NCI-H1436 treated with DMSO at 0.1 percent for 48 hours (cell line): ENCODE measurements around the gene NBL1.

ENCODE experiments used
- DNase-seq: peaks from one replicate; lab custom pipeline; 2025; lab: John Stamatoyannopoulos, UW

NBL1 gene

GRCh38 chr1:19646377-19647319 lies 2.5 kb downstream of the NBL1 start:
- no peak for DNase-seq

- no peak for DNase-seq
Measured at GRCh38 chr1:19647643-19648042, 3.5 kb downstream of the NBL1 start.

GRCh38 chr1:19648239-19648638 lies 4.1 kb downstream of the NBL1 start:
- DNase-seq = no peak

- no peak for DNase-seq
Measured at GRCh38 chr1:19648689-19649088, 4.6 kb downstream of the NBL1 start.

GRCh38 chr1:19650416-19651140 lies 6.5 kb downstream of the NBL1 start:
- no peak for DNase-seq

GRCh38 chr1:19651141-19651737 lies 7.1 kb downstream of the NBL1 start:
- DNase-seq = no peak

- DNase-seq = no peak
Measured at GRCh38 chr1:19654386-19654785, 10.3 kb downstream of the NBL1 start.

- DNase-seq = no peak
Measured at GRCh38 chr1:19654886-19655717, 11.0 kb downstream of the NBL1 start.

GRCh38 chr1:19655718-19656080 lies 11.6 kb downstream of the NBL1 start:
- no peak for DNase-seq

GRCh38 chr1:19656134-19656779 lies 12.1 kb downstream of the NBL1 start:
- DNase-seq = no peak

GRCh38 chr1:19656780-19657466 lies 12.8 kb downstream of the NBL1 start:
- DNase-seq = no peak

- DNase-seq = no peak
Measured at GRCh38 chr1:19657511-19657910, 13.4 kb downstream of the NBL1 start.

GRCh38 chr1:19658186-19658585 lies 14.1 kb downstream of the NBL1 start:
- no peak for DNase-seq

- no peak for DNase-seq
Measured at GRCh38 chr1:19661721-19662228, 17.7 kb downstream of the NBL1 start.

GRCh38 chr1:19662313-19662712 lies 18.2 kb downstream of the NBL1 start:
- no peak for DNase-seq

- DNase-seq = no peak
Measured at GRCh38 chr1:19664453-19665185, 20.5 kb downstream of the NBL1 start, which contains the start of gene HTR6. TSS of gene HTR6 (plus strand) at chr1:19664875. CDS start at chr1:19665754, 879 bp downstream.

GRCh38 chr1:19665186-19665495 lies 21.0 kb downstream of the NBL1 start:
- no peak for DNase-seq

GRCh38 chr1:19665496-19666465 lies 21.7 kb downstream of the NBL1 start:
- no peak for DNase-seq

- DNase-seq = no peak
Measured at GRCh38 chr1:19668888-19669287, 24.8 kb downstream of the NBL1 start.
